K562 (cell line): ENCODE results near the gene METTL8. TPM values are rescaled to one million over a fixed set of nuclear protein-coding genes. Genes with fewer than 3 reads are reported as not detected.

ENCODE experiments used
- CREB5 ChIP-seq: fragments of 250-450 bp; sonication (Bioruptor Pico); IDR thresholded peaks from 2 replicates; pipeline ENCODE4 v1.5.0; 2020; ENCODE audit warnings: mild to moderate bottlenecking
- ETS1 ChIP-seq: conservative IDR thresholded peaks from 2 replicates; pipeline ENCODE4 v1.6.1; 2011; ENCODE audit warnings: low read depth, mild to moderate bottlenecking, low read length; ENCODE audit not compliant: control insufficient read depth
- FOXK2 ChIP-seq, 2 experiments: fragments of 450-650 bp; IDR thresholded peaks in 1 of 2; conservative IDR thresholded peaks in 1 of 2; 2 replicates each; pipeline ENCODE4 v1.6.1; 2016; ENCODE audit warnings: low read depth in 2 of 2, mild to moderate bottlenecking in 1 of 2
- IRF2 ChIP-seq: sonication (generic); formaldehyde crosslinking; IDR thresholded peaks from 2 replicates; pipeline ENCODE4 v1.8.1; 2022; ENCODE audit warnings: mild to moderate bottlenecking, missing genetic modification reagents
- JUN ChIP-seq, 2 experiments: sonication (generic) in 1 of 2; formaldehyde crosslinking in 1 of 2; IDR thresholded peaks; 2 replicates each; pipeline versions ENCODE4 v1.6.1 to v1.8.0; 2012 to 2022; ENCODE audit warnings: borderline replicate concordance in 2 of 2, mild to moderate bottlenecking in 2 of 2, improper control_type of control experiment in 1 of 2, low read depth in 1 of 2, low read length in 1 of 2, missing genetic modification reagents in 1 of 2
- MAFK ChIP-seq: IDR thresholded peaks from 2 replicates; pipeline ENCODE4 v1.6.1; 2011; ENCODE audit warnings: low read length, improper control_type of control experiment
- MNT ChIP-seq, 2 experiments: fragments of 450-650 bp; conservative IDR thresholded peaks; 2 replicates each; pipeline ENCODE4 v1.6.1; 2017; ENCODE audit warnings: mild to moderate bottlenecking in 2 of 2, moderate library complexity in 2 of 2
- RBM34 ChIP-seq: fragments of 200-400 bp; formaldehyde crosslinking; IDR thresholded peaks from 2 replicates; pipeline ENCODE4 v1.6.1; 2018; ENCODE audit warnings: low read length, borderline replicate concordance; ENCODE audit not compliant: insufficient read depth
- SIX5 ChIP-seq, 2 experiments: IDR thresholded peaks; 2 replicates each; pipeline ENCODE4 v1.6.1; 2011; ENCODE audit warnings: low read length in 2 of 2, borderline replicate concordance in 1 of 2, low read depth in 1 of 2, mild to moderate bottlenecking in 1 of 2, moderate library complexity in 1 of 2; ENCODE audit not compliant: insufficient read depth in 1 of 2
- TAF7 ChIP-seq: fragments of 450-650 bp; IDR thresholded peaks from 2 replicates; pipeline ENCODE4 v1.6.1; 2016; ENCODE audit warnings: missing genetic modification characterization, missing compliant biosample characterization
- TBL1XR1 ChIP-seq, 2 experiments: IDR thresholded peaks; 2 replicates each; pipeline ENCODE4 v1.6.1; 2012; ENCODE audit warnings: improper control_type of control experiment in 2 of 2, low read length in 2 of 2, mild to moderate bottlenecking in 1 of 2
- ZNF12 ChIP-seq: sonication (generic); formaldehyde crosslinking; IDR thresholded peaks from 2 replicates; pipeline ENCODE4 v1.4.0; 2020; ENCODE audit warnings: mild to moderate bottlenecking, missing genetic modification reagents
- ZNF644 ChIP-seq: fragments of 200-800 bp; sonication (Bioruptor generic); IDR thresholded peaks from 2 replicates; pipeline ENCODE4 v1.6.1; 2016; ENCODE audit warnings: low read depth, missing genetic modification characterization, missing compliant biosample characterization
- polyA plus RNA-seq, 8 experiments: library from polyadenylated mRNA; depleted of rRNA in 4 of 8; stranded (reverse) in 5 of 8; unstranded in 3 of 8; fragments of >200 nt; fragmentation: Nextera tagmentation in 2 of 8; fragmentation: Illumina TruSeq in 1 of 8; extraction: Ambion mirVana in 2 of 8; extraction: Trizol in 1 of 8; gene quantifications; 2 replicates each; pipeline versions ENCODE4 v1.2.1 to v1.2.3, GENCODE V29; 2011 to 2014; ENCODE audit warnings: inconsistent platforms in 1 of 8, missing spikeins in 1 of 8
- total RNA-seq, 7 experiments: library from RNA; depleted of rRNA in 6 of 7; stranded (reverse); fragments of >200 nt in 6 of 7; fragmentation: Illumina TruSeq in 2 of 7; extraction: Trizol in 2 of 7; gene quantifications; 2 replicates each; pipeline versions ENCODE4 v1.2.1 to v1.2.3, GENCODE V29; 2011 to 2021; ENCODE audit warnings: low replicate concordance in 1 of 7
- TF ChIP-seq, protein P1 (sequence below): fragments of 450-650 bp; IDR thresholded peaks from 2 replicates; pipeline ENCODE4 v1.7.0; 2016; ENCODE audit warnings: borderline replicate concordance
- TF ChIP-seq, protein P2 (sequence below), 2 experiments: fragments of 450-650 bp in 1 of 2; sonication (generic) in 1 of 2; formaldehyde crosslinking; conservative IDR thresholded peaks; 2 replicates each; pipeline versions ENCODE4 v1.4.0 to v1.8.1; 2020 to 2022; ENCODE audit warnings: mild to moderate bottlenecking in 1 of 2, missing genetic modification reagents in 1 of 2

Gene METTL8
- total and polyA plus RNA-seq, 9 of the 15 experiments (the other 6 are each of a cell fraction or from before 2014, with no cell fraction given), result 12.9 to 52.6 (median 33.7) TPM

DNA sequence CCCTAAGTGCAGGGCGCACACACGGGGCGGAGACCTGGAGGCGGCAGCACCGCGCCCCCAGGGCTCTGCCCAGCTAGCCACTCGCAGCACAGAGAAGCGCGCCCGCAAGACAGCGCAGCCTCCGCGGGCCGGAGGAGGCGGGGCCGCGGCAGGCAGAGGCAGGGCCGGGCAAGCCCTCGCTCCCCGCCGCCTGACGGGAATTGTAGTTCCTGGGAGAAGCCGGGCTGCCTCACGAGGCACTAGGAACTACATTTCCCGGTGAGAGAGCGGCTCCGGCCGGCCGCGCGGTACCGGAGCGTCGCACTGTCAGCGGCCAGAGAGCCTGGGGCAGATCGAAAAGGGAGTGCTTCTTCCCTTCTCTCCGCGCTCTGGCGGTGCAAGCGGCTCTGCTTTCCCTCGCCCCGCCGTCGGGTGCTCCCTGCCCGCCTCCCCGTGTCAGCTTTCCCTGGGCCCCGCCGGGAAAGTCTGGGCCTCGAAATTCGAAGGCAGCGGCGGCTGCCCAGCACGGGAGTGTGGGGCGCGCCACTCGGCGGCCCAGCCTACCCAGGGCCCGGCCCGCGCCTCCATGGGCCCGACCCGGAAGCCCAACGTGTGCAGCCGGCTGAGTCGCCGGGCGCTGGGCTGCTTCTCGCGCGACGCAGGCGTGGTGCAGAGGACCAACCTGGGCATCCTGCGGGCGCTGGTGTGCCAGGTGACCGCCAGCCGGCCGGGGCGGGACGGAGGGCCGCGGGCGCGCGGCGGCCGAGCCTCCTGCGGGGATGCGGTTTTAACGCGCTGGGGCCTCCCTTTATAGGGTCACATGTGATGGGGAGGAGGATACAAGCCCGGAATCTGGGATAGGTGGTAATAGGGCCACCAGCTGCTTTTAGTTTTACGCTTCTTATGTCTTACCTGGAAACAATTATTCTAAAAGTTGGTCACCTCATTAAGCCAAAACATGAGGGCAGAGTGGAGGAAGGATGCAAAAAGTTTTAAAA, 511 bp upstream of the METTL8 start, which contains the start of gene DCAF17 (continued):
- TF ChIP-seq MNT (conservative IDR thresholded peaks at IDR 0.05) (peak; percentile 31 to 81), RBM34 (peak; percentile 81; the same call in 1 of the 2 replicates), ZNF644 (no peak; the same call in 1 of the 2 replicates), ETS1 (peak; percentile 98), IRF2 (no peak; the same call in 1 of the 2 replicates), CREB5 (CRISPR knock-in tag) (no peak), TAF7 (tag) (peak; percentile 73), MAFK (peak; percentile 21; the same call in 1 of the 2 replicates), JUN (IDR thresholded peaks at IDR 0.05; ENCODE audit: borderline replicate concordance, low read depth, low read length) (0 out of 2 replicates have a peak, but pooled peaks have one; percentile 4), JUN (CRISPR knock-in tag; IDR thresholded peaks at IDR 0.05; ENCODE audit: borderline replicate concordance) (peak; percentile 69; the same call in 1 of the 2 replicates), TBL1XR1 (IDR thresholded peaks at IDR 0.05; ENCODE audit: low read length in 2 of 2) (peak in 1 of 2 experiments; percentile 52; a peak in 1 of 4 replicates), SIX5 (IDR thresholded peaks at IDR 0.05; ENCODE audit: borderline replicate concordance in 1 of 2, insufficient read depth in 1 of 2, low read depth in 1 of 2, low read length in 2 of 2) (peak; percentile 82 to 87), FOXK2 (conservative IDR thresholded peaks at IDR 0.05 in 1 of 2, IDR thresholded peaks at IDR 0.05 in 1 of 2; ENCODE audit: low read depth in 2 of 2) (0 out of 4 replicates have a peak, but pooled peaks of 1 of the 2 experiments have one; percentile 5), ZNF12 (CRISPR knock-in tag) (peak; percentile 79)
- TF ChIP-seq, protein P1, sequence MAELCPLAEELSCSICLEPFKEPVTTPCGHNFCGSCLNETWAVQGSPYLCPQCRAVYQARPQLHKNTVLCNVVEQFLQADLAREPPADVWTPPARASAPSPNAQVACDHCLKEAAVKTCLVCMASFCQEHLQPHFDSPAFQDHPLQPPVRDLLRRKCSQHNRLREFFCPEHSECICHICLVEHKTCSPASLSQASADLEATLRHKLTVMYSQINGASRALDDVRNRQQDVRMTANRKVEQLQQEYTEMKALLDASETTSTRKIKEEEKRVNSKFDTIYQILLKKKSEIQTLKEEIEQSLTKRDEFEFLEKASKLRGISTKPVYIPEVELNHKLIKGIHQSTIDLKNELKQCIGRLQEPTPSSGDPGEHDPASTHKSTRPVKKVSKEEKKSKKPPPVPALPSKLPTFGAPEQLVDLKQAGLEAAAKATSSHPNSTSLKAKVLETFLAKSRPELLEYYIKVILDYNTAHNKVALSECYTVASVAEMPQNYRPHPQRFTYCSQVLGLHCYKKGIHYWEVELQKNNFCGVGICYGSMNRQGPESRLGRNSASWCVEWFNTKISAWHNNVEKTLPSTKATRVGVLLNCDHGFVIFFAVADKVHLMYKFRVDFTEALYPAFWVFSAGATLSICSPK, result no peak
- TF ChIP-seq, protein P2, sequence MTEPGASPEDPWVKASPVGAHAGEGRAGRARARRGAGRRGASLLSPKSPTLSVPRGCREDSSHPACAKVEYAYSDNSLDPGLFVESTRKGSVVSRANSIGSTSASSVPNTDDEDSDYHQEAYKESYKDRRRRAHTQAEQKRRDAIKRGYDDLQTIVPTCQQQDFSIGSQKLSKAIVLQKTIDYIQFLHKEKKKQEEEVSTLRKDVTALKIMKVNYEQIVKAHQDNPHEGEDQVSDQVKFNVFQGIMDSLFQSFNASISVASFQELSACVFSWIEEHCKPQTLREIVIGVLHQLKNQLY (CRISPR knock-in tag; conservative IDR thresholded peaks at IDR 0.05), result 0 out of 4 replicates have a peak, but pooled peaks have one; percentile 62 to 88
